Nephron progenitor cell (in vitro differentiated cells): ENCODE data around the gene CITED2.

Experiments used
- DNase-seq: peaks from one replicate; pipeline ENCODE4 v3.0.0; 2021
- H3K27ac Mint-ChIP-seq: 2 replicates; pipeline ENCODE4 v1.8.0; 2021; ENCODE audit warnings: mild to moderate bottlenecking, moderate library complexity, mixed read lengths
- H3K27me3 Mint-ChIP-seq: 2 replicates; pipeline ENCODE4 v1.8.0; 2021; ENCODE audit warnings: mild to moderate bottlenecking, low read depth, mixed read lengths; ENCODE audit not compliant: poor library complexity
- H3K36me3 Mint-ChIP-seq: 2 replicates; pipeline ENCODE4 v1.8.0; 2021; ENCODE audit warnings: low read depth, mixed read lengths
- H3K4me1 Mint-ChIP-seq: 2 replicates; pipeline ENCODE4 v1.8.0; 2021; ENCODE audit warnings: mixed read lengths
- H3K4me3 Mint-ChIP-seq: 2 replicates; pipeline ENCODE4 v1.8.0; 2021; ENCODE audit warnings: mild to moderate bottlenecking, moderate library complexity, mixed read lengths
- H3K9me3 Mint-ChIP-seq: 2 replicates; pipeline ENCODE4 v1.8.0; 2021; ENCODE audit warnings: mild to moderate bottlenecking, moderate library complexity, mixed read lengths
- CTCF ChIP-seq: fragments of 200-600 bp; sonication (generic); IDR thresholded peaks from 2 replicates; pipeline ENCODE4 v1.5.0; 2021; ENCODE audit warnings: antibody characterized with exemption

The CITED2 gene

GRCh38 chr6:139378882-139379341, 4.5 kb upstream of the CITED2 start:
- Mint-ChIP-seq H3K4me3 (no peak overlapping the region), H3K27me3 (peaks cover 9% of the 10 kb centered on the region), H3K27ac (peak overlapping the region; percentile 37), H3K9me3 (peaks cover 17% of the 10 kb centered on the region), H3K4me1 (peaks cover 50% of the 10 kb centered on the region), H3K36me3 (peaks cover 16% of the 10 kb centered on the region)
- DNase-seq: no peak
- no peak for TF ChIP-seq CTCF

GRCh38 chr6:139378226-139378625, 3.8 kb upstream of the CITED2 start:
- no peak for TF ChIP-seq CTCF
- Mint-ChIP-seq H3K4me3 (no peak overlapping the region), H3K36me3 (peaks cover 23% of the 10 kb centered on the region), H3K9me3 (peaks cover 14% of the 10 kb centered on the region), H3K27me3 (peaks cover 9% of the 10 kb centered on the region), H3K4me1 (peaks cover 50% of the 10 kb centered on the region), H3K27ac (no peak overlapping the region)
- DNase-seq: no peak

- H3K9me3 Mint-ChIP-seq: peaks cover 4% of the 10 kb centered on the region
- peaks cover 54% of the 10 kb centered on the region for H3K4me1 Mint-ChIP-seq
- DNase-seq: no peak
- peak overlapping the region; percentile 96 for H3K4me3 Mint-ChIP-seq
- H3K27me3 Mint-ChIP-seq: peaks cover 9% of the 10 kb centered on the region
- peaks cover 32% of the 10 kb centered on the region for H3K36me3 Mint-ChIP-seq
- no peak for TF ChIP-seq CTCF
- peak overlapping the region; percentile 81 for H3K27ac Mint-ChIP-seq
Observed at GRCh38 chr6:139376604-139377218, 2.3 kb upstream of the CITED2 start.

- Mint-ChIP-seq H3K27me3 (peaks cover 9% of the 10 kb centered on the region), H3K36me3 (peaks cover 39% of the 10 kb centered on the region), H3K4me1 (peaks cover 60% of the 10 kb centered on the region), H3K27ac (peak overlapping the region; percentile 98), H3K4me3 (peak overlapping the region; percentile 96), H3K9me3 (peaks cover 4% of the 10 kb centered on the region)
- no peak for TF ChIP-seq CTCF
- no peak for DNase-seq
Observed at GRCh38 chr6:139376017-139376330, 1.5 kb upstream of the CITED2 start.

GRCh38 chr6:139375226-139376016, 973 bp upstream of the CITED2 start:
- peaks cover 45% of the 10 kb centered on the region for H3K36me3 Mint-ChIP-seq
- peak; percentile 91 for DNase-seq
- H3K27ac Mint-ChIP-seq: peak overlapping the region; percentile 99
- no peak for TF ChIP-seq CTCF
- H3K9me3 Mint-ChIP-seq: peaks cover 4% of the 10 kb centered on the region
- H3K4me1 Mint-ChIP-seq: peaks cover 60% of the 10 kb centered on the region
- peak overlapping the region; percentile 96 for H3K4me3 Mint-ChIP-seq
- peaks cover 9% of the 10 kb centered on the region for H3K27me3 Mint-ChIP-seq
